BJ (cell line): ENCODE data around the gene MNAT1. TPM values are rescaled to one million over a fixed set of nuclear protein-coding genes. Genes with fewer than 3 reads are reported as not detected.

ENCODE experiments used
- CTCF ChIA-PET: fragments of 350-600 bp; formaldehyde crosslinking; extraction: SDS; loops from one replicate; lab custom pipeline; 2021; ENCODE audit warnings: antibody characterized with exemption, inconsistent platforms; lab: Yijun Ruan, JAX
- POLR2A ChIA-PET: fragments of 300-600 bp; sonication (Branson Sonifier 250); formaldehyde crosslinking; extraction: SDS; loops from one replicate; lab custom pipeline; 2021; ENCODE audit warnings: antibody characterized with exemption; lab: Charles Lee
- DNase-seq: peaks from one replicate; pipeline ENCODE4 v3.0.0-alpha.2; 2011; ENCODE audit warnings: low read depth
- H3K27me3 ChIP-seq: 2 replicates; pipeline ENCODE4 v1.6.0; 2011; ENCODE audit warnings: low read length; ENCODE audit not compliant: control insufficient read depth, insufficient read depth
- H3K36me3 ChIP-seq: 2 replicates; pipeline ENCODE4 v1.5.1; 2011; ENCODE audit warnings: low read length; ENCODE audit not compliant: control insufficient read depth, insufficient read depth
- H3K4me3 ChIP-seq: 2 replicates; pipeline ENCODE4 v1.5.1; 2011; ENCODE audit warnings: low read depth, mild to moderate bottlenecking, control low read depth, low read length
- polyA plus RNA-seq: library from polyadenylated mRNA; depleted of rRNA; stranded (reverse); fragments of >200 nt; gene quantifications from 2 replicates; pipeline ENCODE4 v1.2.3, GENCODE V29; 2011
- TF ChIP-seq, protein P1 (sequence below): IDR thresholded peaks from 2 replicates; pipeline ENCODE4 v1.5.1; 2011; ENCODE audit warnings: low read depth, mild to moderate bottlenecking, control low read depth, inconsistent platforms, low read length, moderate library complexity; ENCODE audit not compliant: insufficient read depth

Gene MNAT1
- polyA plus RNA-seq, 1 experiment: 30.8 TPM

DNA sequence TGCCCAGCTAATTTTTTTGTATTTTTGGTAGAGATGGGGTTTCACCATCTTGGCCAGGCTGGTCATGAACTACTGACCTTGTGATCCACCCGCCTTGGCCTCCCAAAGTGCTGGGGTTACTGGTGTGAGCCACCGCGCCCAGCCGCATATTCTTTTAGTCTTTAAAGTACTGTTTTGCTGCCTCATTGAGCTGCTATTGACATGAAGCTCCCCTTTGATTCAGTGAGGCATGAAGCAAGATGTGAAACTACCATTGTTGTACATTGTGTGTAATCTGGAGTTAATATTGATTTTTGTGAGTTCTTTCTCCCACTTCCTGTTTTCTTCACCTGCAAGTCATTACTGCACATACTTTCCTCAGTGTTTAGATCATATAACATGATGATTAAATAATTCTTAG is 80.8 kb downstream of the MNAT1 start:
- no peaks in the 10 kb centered on the region for H3K27me3 ChIP-seq
- DNase-seq: peak; percentile 29
- TF ChIP-seq, protein P1, sequence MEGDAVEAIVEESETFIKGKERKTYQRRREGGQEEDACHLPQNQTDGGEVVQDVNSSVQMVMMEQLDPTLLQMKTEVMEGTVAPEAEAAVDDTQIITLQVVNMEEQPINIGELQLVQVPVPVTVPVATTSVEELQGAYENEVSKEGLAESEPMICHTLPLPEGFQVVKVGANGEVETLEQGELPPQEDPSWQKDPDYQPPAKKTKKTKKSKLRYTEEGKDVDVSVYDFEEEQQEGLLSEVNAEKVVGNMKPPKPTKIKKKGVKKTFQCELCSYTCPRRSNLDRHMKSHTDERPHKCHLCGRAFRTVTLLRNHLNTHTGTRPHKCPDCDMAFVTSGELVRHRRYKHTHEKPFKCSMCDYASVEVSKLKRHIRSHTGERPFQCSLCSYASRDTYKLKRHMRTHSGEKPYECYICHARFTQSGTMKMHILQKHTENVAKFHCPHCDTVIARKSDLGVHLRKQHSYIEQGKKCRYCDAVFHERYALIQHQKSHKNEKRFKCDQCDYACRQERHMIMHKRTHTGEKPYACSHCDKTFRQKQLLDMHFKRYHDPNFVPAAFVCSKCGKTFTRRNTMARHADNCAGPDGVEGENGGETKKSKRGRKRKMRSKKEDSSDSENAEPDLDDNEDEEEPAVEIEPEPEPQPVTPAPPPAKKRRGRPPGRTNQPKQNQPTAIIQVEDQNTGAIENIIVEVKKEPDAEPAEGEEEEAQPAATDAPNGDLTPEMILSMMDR: no peak
- POLR2A ChIA-PET: no interaction called here
- no peak overlapping the region for H3K4me3 ChIP-seq
- CTCF ChIA-PET: interaction anchor here (1.4 kb wide), 1 partner anchor 11 kb away, joined by 3 read pairs; no protein-coding TSS in a partner anchor
- H3K36me3 ChIP-seq: peaks cover 5% of the 10 kb centered on the region

DNA sequence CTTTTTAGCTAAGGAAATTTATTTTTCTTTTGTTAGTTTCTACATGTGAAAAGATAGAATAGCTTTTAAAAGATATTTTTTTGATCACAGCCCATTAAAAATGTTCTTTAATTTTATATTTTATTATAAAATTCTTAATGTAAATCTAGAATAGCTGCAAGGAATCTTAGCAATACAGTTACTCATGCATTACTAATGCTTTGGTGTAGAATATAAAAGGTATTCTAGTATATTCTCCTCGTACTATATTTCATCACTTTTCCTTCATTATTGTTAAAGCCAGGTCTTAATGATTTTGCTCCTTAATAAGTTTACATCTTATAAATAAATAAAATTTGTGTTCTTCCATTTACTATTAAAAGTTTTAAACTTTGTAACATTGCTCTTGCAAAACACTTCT is 82.6 kb downstream of the MNAT1 start:
- TF ChIP-seq, protein P1: no peak
- CTCF ChIA-PET: no interaction called here
- Histone ChIP-seq H3K4me3 (no peak overlapping the region), H3K36me3 (peaks cover 5% of the 10 kb centered on the region), H3K27me3 (no peaks in the 10 kb centered on the region)
- POLR2A ChIA-PET: no interaction called here
- no peak for DNase-seq

- no peak overlapping the region for H3K4me3 ChIP-seq
- ChIA-PET CTCF (no interaction called here), POLR2A (no interaction called here)
- H3K36me3 ChIP-seq: peaks cover 2% of the 10 kb centered on the region; the same call in 1 of the 2 replicates
- no peaks in the 10 kb centered on the region for H3K27me3 ChIP-seq
- DNase-seq: no peak
- TF ChIP-seq, protein P1: no peak
These were observed 85.0 kb downstream of the MNAT1 start for GRCh38 chr14:60819575-60819974.

DNA sequence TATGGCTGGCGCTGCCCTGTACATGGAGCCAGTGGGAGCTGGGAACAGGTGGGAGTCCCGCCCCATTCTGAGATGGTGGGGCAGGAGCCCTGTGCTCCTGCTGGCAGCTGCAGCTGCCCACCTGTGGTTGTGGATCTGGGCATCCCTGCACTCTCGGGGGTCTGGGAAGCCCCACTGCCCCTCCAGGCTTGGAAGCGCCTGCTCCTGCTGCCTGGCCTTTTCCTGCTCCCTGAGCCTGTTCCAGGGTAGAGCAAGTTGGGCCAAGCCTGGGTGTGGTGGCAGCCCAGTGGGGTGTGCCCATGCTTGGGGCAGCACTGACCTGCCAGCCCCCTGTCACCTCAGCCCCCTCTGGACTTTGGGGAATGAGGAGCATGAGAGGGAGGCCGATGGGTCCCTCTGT is 104.0 kb downstream of the MNAT1 start:
- TF ChIP-seq, protein P1: no peak
- ChIA-PET CTCF (no interaction called here), POLR2A (no interaction called here)
- Histone ChIP-seq H3K4me3 (no peak overlapping the region), H3K36me3 (peaks cover 10% of the 10 kb centered on the region), H3K27me3 (no peaks in the 10 kb centered on the region)
- no peak for DNase-seq

DNA sequence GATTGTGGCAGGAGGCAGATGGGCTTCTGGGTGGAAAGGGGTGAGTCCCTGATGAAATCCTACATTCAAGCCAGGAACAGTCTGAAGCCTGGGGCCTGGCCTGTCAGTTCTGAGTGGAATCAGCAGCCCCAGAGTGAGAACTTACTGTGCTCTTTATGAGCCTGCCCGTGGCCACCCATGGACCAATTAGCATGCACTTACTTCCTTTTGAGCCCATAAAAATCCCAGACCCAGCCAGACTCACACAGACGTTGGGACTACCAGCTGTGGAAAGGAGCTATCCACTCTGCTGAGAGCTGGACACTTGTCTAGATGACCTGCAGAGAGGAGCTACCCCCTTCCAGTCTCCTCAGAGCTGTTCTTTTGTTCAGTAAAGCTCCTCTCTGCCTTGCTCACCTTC is 104.5 kb downstream of the MNAT1 start:
- CTCF ChIA-PET: no interaction called here
- POLR2A ChIA-PET: no interaction called here
- Histone ChIP-seq H3K4me3 (no peak overlapping the region), H3K36me3 (peaks cover 10% of the 10 kb centered on the region), H3K27me3 (no peaks in the 10 kb centered on the region)
- DNase-seq: no peak
- TF ChIP-seq, protein P1: no peak
